ENCODE results near the gene CSNK1G3.
"Not testable (repeated sequence)": the region's sequence is repeated elsewhere in the genome, so short reads cannot be mapped to it uniquely, and the experiment has no call there.

CSNK1G3 gene

DNA sequence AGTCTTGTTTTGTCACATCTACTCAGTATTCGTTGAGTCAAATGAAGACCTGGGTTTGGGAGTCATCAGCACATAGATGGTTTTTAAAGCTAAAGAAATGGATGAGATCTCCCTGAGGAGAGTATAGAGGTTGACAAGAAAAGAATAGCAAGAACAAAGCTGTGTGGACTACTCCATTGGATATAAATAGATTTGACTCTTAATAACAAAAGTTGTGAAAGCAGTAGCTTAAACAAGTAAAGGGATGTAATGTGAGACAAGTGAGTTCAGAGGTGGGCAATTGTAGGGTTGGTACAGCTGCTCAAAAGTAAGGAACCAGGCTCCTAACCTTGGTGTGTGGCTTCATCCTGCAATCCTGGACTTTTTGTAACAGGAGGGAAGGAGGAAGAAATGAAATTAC, 49.3 kb downstream of the CSNK1G3 start:
- no peak for DNase-seq

GRCh38 chr5:123571927-123572326, 60.0 kb downstream of the CSNK1G3 start:
- DNase-seq = no peak

DNA sequence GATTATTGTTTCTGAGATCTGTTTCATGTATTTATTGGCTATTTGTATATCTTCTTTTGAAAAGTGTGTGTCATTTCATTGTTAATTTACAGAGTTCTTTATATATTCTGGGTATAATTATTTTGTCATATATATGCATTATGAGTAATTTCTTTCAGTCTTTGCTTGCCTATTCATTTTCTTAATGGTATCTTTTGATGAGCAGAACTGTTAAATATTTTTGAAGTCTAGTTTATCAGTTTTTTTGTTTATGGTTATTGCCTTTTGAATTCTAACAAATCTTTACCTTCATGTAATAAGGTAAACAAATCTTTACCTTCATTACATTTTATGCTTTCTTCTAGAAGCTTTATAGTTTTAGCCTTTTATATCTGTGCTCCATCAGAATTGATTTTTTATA, 66.4 kb downstream of the CSNK1G3 start:
- no peak for DNase-seq

- no peak for DNase-seq
Measured at GRCh38 chr5:123579410-123579809, 67.4 kb downstream of the CSNK1G3 start.

GRCh38 chr5:123582550-123583285, 70.7 kb downstream of the CSNK1G3 start:
- DNase-seq = no peak

DNA sequence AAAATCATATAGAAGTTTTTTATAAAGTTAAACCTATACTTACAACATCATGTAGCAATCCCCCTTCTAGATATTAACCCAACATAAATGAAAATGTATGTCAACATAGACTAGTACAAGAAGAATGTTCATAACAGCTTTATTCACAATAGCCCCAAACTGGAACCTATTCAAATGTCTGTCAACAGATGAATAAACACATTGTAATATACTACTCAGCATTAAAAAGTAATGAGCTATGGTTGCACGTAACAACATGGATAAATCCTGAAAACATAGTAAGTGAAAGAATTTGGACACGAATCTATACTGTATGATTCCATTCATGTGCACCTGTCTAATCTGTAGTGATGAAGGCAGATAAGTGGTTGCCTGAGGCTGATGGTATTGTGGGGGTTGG, 73.9 kb downstream of the CSNK1G3 start:
- DNase-seq = no peak

DNA sequence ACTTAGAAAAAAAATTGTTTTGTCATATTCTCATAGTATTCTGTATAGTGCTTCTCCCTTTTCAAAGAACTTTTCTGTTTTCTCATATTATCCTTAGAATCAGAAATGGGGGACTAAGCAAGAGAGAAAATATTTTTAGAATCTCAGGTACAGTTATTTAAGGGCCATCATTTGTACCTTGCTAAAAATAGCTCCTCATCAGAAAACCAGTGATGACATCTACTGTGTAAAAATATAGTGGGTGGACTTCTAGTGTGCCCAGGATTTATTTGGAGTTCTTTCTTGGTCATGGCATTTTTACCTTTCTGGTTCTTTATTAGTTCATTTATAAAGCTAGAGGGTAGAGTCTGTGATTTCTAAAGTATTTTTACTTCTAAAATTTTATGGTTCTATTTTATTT, 82.5 kb downstream of the CSNK1G3 start:
- no peak for DNase-seq

- DNase-seq = no peak
Measured at GRCh38 chr5:123597018-123597417, 85.0 kb downstream of the CSNK1G3 start.

GRCh38 chr5:123598028-123598689, 86.2 kb downstream of the CSNK1G3 start:
- DNase-seq = no peak

GRCh38 chr5:123599171-123599570, 87.2 kb downstream of the CSNK1G3 start:
- no peak for DNase-seq

DNA sequence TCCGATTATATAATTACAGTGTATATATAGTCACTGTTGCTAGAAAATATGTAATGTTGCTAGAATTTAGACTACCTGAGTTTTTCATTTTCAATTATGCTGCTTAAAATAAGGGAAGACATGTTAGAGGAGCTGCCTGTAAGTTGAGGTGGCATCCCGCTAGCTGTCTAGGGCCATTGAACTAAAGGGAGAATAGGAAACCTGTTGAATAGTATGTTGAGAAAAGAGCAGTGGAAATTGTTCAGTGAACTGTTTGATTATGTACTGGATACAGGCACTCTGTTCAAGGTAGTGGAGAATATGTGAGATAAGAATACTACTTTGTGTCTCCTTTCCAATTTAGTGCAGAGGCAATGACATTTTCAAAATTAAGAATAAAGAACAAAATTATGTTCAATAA, 89.6 kb downstream of the CSNK1G3 start:
- no peak for DNase-seq

DNA sequence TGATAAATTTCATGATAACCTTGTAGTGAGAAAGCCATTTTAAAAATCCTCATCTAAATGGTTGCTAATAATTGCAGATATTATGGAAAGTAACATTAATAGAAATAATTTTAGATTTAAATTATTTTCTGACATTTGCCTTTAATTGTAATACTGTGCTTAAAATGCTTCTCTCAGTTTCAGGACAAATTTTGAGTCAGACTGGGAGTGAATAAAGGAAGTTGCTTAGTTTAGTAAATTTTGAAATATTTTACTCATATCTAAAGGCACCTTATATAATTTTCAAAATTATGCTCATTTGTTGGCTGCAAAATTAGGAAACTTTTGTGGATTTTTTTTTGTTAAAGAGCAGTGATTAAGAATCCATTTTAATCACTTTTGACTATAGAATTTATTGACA, 93.8 kb downstream of the CSNK1G3 start:
- no peak for DNase-seq

- no peak for DNase-seq
Measured at GRCh38 chr5:123610209-123610608, 98.2 kb downstream of the CSNK1G3 start.

GRCh38 chr5:123610665-123611405, 98.9 kb downstream of the CSNK1G3 start:
- peak; percentile 36 for DNase-seq

DNA sequence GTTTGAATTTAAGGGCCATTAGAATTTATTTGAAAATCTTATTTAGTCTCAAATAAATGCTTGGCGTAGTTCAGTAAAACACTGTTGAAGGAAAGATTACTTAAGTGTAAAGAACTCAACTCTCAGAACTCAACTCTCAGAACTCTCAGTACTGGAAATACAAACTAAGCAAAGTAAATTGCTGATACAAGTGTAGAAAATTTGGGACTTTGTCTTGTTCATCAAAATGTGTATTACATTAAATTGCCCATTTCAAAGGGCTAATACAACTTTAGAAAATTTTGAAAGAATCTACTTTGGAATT, 99.4 kb downstream of the CSNK1G3 start:
- DNase-seq = no peak

DNA sequence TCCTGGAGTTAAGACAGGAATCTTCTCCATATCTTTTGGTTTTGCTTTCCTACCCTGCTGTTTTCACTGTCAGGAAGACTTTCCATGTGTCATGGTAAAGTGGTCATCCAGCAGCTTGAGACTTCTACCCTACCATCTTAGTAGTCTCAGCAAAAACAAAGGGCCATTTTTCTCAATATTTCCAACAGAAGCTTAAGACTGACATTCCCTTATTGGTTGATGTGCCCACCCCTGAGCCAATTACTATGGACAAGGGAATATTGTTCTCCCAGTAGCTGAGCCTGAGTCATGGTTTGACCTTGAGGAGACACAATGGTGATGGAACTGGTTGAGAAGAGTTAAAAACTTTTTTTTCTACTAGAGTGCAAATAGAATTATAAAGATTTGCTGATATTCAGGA, 105.6 kb downstream of the CSNK1G3 start:
- no peak for DNase-seq

DNA sequence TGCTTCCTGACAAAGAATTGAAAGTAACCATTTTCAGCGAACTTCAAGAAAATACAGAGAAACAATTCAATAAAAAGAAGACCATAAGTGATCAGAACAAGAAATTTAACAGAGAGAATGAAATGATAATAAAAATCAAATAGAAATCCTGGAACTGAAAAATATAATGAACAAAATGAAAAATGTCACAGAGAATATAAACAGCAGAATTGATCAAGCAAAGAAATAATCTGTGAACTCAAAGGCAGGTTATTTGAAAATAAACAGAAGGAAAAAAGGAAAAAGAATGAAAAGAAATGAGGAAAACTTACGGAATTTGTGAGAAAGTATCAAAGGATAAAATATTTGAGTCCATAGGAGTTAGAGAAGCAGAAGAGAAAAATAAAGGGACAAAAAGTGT, 114.1 kb downstream of the CSNK1G3 start:
- no peak for DNase-seq

GRCh38 chr5:123628860-123629544, 117.0 kb downstream of the CSNK1G3 start:
- no peak for DNase-seq

- DNase-seq = no peak
Measured at GRCh38 chr5:123636006-123636405, 124.0 kb downstream of the CSNK1G3 start.

GRCh38 chr5:123637028-123637427, 125.1 kb downstream of the CSNK1G3 start:
- not testable (repeated sequence) for DNase-seq

DNA sequence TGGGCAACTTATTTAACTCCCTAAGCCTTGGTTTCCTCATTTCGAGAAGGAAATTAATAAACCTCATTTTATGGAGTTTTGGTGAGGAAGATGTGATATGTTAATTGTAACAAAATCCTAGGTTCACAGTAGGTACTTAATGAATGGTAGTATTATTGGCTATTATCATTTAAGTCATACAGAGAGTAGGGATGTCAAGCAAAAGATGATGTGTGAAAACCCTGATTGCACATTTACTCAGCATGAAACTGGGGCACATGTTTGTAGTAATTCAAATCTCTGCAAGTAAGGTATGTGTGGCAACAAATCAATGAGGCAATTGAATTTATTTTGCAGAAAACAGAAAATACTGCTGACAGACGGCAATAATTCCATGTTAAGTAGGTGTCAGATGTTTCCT, 127.3 kb downstream of the CSNK1G3 start:
- no peak for DNase-seq

DNA sequence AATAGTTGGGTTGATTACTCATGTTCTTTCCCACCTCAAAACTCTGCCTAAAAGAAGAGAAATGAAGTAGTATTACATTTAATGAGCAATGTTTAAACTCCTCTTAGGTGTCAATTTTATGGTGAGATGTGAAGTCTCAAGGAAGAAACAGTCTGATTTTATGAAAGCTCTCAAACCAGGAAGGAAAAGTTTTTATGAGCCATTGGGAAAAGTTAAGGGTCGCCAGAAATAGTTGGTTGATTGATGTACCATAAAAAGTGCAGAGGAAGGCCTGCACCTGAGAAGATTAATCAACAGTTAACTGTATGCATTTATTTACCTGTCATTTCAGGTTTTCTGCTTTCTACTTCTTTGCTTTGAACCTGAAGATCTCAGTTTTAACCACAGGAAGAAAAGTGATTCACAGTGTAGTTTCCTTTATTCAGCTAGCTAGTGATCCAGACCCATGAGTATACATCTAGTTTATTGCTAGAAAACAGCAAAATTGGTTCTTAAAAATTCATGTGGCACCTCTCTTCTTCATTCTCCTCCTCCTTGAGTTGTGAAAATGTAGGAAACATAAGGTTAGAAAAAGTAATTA, 133.1 kb downstream of the CSNK1G3 start:
- DNase-seq = no peak

- no peak for DNase-seq
Measured at GRCh38 chr5:123647066-123647465, 135.1 kb downstream of the CSNK1G3 start.
